C4-2B (cell line): ENCODE results near the gene GARIN5B.

Source experiments
- ZFX ChIP-seq: fragments of 450-650 bp; IDR thresholded peaks from 2 replicates; pipeline ENCODE4 v1.6.1; 2017
- TF ChIP-seq, protein P1 (sequence below): fragments of 450-650 bp; conservative IDR thresholded peaks from 2 replicates; pipeline ENCODE4 v1.5.1; 2017; ENCODE audit warnings: mild to moderate bottlenecking

DNA sequence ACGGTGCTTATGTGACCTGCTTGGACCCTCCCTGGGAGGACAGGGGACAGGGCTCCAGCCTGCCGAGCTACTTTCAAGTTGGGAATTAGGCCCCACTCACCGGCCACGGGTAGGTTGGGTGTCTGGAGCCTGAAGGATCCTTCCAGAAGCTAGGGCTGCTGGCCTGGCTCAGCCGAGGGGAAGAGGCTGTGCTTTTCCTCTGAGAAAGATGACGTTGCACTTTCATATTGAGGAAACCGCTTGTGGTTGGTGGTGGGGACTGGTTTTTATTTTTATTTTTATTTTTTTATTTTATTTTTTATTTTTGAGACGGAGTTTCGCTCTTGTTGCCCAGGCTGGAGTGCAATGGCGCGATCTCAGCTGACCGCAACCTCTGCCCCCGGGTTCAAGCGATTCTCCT is 37.9 kb downstream of the GARIN5B start, which contains the start of gene TMEM150B:
- TF ChIP-seq, protein P1, sequence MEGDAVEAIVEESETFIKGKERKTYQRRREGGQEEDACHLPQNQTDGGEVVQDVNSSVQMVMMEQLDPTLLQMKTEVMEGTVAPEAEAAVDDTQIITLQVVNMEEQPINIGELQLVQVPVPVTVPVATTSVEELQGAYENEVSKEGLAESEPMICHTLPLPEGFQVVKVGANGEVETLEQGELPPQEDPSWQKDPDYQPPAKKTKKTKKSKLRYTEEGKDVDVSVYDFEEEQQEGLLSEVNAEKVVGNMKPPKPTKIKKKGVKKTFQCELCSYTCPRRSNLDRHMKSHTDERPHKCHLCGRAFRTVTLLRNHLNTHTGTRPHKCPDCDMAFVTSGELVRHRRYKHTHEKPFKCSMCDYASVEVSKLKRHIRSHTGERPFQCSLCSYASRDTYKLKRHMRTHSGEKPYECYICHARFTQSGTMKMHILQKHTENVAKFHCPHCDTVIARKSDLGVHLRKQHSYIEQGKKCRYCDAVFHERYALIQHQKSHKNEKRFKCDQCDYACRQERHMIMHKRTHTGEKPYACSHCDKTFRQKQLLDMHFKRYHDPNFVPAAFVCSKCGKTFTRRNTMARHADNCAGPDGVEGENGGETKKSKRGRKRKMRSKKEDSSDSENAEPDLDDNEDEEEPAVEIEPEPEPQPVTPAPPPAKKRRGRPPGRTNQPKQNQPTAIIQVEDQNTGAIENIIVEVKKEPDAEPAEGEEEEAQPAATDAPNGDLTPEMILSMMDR: no peak
- no peak for TF ChIP-seq ZFX
